Posterior cingulate gyrus (tissue), 11 donors: ENCODE data around the gene MYO3A.
"Not testable (repeated sequence)": the region's sequence is repeated elsewhere in the genome, so short reads cannot be mapped to it uniquely, and the experiment has no call there.

Experiments
- DNase-seq, 10 donors: peaks; one replicate each; pipeline versions ENCODE4 v3.0.0 to v3.0.0-alpha.2; 2020 to 2021; ENCODE audit warnings: mixed read lengths in 3 of 10
- intact Hi-C: fragments of 100-400 bp; cut with DNase I; formaldehyde crosslinking; loops from one replicate; pipeline ENCODE4 v1.15.1; 2023

Gene MYO3A

GRCh38 chr10:25972631-25973030 is 38.6 kb downstream of the MYO3A start:
- intact Hi-C loops: no loop called here
- no peak for DNase-seq

- intact Hi-C loops: no loop called here
- no peak for DNase-seq
Observed at GRCh38 chr10:25974897-25975459, 40.9 kb downstream of the MYO3A start.

- intact Hi-C loops: no loop called here
Observed at GRCh38 chr10:25978771-25979170, 44.7 kb downstream of the MYO3A start.

GRCh38 chr10:25982107-25982506 is 48.1 kb downstream of the MYO3A start:
- intact Hi-C loops: no loop called here
- DNase-seq: no peak

More at GRCh38 chr10:25978771-25979170, 44.7 kb downstream of the MYO3A start:
- DNase-seq: no peak

- no peak for DNase-seq
- intact Hi-C loops: no loop called here
Observed at GRCh38 chr10:25988583-25988982, 54.6 kb downstream of the MYO3A start.

GRCh38 chr10:25989951-25990350 is 55.9 kb downstream of the MYO3A start:
- DNase-seq: no peak
- intact Hi-C loops: no loop called here

GRCh38 chr10:25999295-25999981 is 65.4 kb downstream of the MYO3A start:
- intact Hi-C loops: no loop called here
- no peak for DNase-seq

GRCh38 chr10:26000971-26001370 is 66.9 kb downstream of the MYO3A start:
- intact Hi-C loops: no loop called here
- no peak for DNase-seq

GRCh38 chr10:26002466-26002865 is 68.4 kb downstream of the MYO3A start:
- intact Hi-C loops, DNase-seq: not testable (repeated sequence)

GRCh38 chr10:26015092-26015491 is 81.1 kb downstream of the MYO3A start:
- intact Hi-C loops: no loop called here
- no peak for DNase-seq

- intact Hi-C loops: no loop called here
- no peak for DNase-seq
Observed at GRCh38 chr10:26022831-26023230, 88.8 kb downstream of the MYO3A start.

- intact Hi-C loops: no loop called here
Observed at GRCh38 chr10:26024303-26024702, 90.3 kb downstream of the MYO3A start.

GRCh38 chr10:26025523-26025922 is 91.5 kb downstream of the MYO3A start:
- DNase-seq: no peak
- intact Hi-C loops: no loop called here

More at GRCh38 chr10:26024303-26024702, 90.3 kb downstream of the MYO3A start:
- no peak for DNase-seq

GRCh38 chr10:26029858-26030257 is 95.8 kb downstream of the MYO3A start:
- no peak for DNase-seq
- intact Hi-C loops: no loop called here

GRCh38 chr10:26031300-26031699 is 97.3 kb downstream of the MYO3A start:
- DNase-seq: no peak
- intact Hi-C loops: no loop called here

GRCh38 chr10:26043469-26043868 is 109.4 kb downstream of the MYO3A start:
- no peak for DNase-seq
- intact Hi-C loops: no loop called here

- intact Hi-C loops: no loop called here
- no peak for DNase-seq
Observed at GRCh38 chr10:26044141-26044749, 110.2 kb downstream of the MYO3A start.

GRCh38 chr10:26046073-26046700 is 112.2 kb downstream of the MYO3A start:
- intact Hi-C loops: no loop called here

GRCh38 chr10:26048756-26049155 is 114.7 kb downstream of the MYO3A start:
- DNase-seq: no peak
- intact Hi-C loops: no loop called here

More at GRCh38 chr10:26046073-26046700, 112.2 kb downstream of the MYO3A start:
- no peak for DNase-seq

GRCh38 chr10:26052326-26052725 is 118.3 kb downstream of the MYO3A start:
- DNase-seq: no peak
- intact Hi-C loops: no loop called here

- intact Hi-C loops: no loop called here
Observed at GRCh38 chr10:26057466-26057865, 123.4 kb downstream of the MYO3A start.

More at GRCh38 chr10:26057466-26057865, 123.4 kb downstream of the MYO3A start:
- no peak for DNase-seq
